Smooth muscle cell (in vitro differentiated cells): ENCODE measurements around the gene DNM3. TPM values are rescaled to one million over a fixed set of nuclear protein-coding genes. Genes with fewer than 3 reads are reported as not detected.

Source experiments
- DNase-seq: peaks from one replicate; lab custom pipeline; 2025; ENCODE audit not compliant: unreplicated experiment; lab: John Stamatoyannopoulos, UW
- H2AFZ ChIP-seq: fragments of 200-600 bp; sonication (generic); 2 replicates; pipeline ENCODE4 v1.6.0; 2016; ENCODE audit warnings: antibody characterized with exemption, low read depth, mild to moderate bottlenecking
- H3F3A ChIP-seq: fragments of 200-600 bp; sonication (generic); 2 replicates; pipeline ENCODE4 v1.6.0; 2017; ENCODE audit warnings: antibody characterized with exemption, low read depth
- H3K27ac ChIP-seq: fragments of 200-600 bp; sonication (generic); 2 replicates; pipeline ENCODE4 v1.5.1; 2016; ENCODE audit warnings: low read depth, mild to moderate bottlenecking
- H3K27me3 ChIP-seq: fragments of 200-600 bp; sonication (generic); 2 replicates; pipeline ENCODE4 v1.6.1; 2016; ENCODE audit warnings: low read depth, mild to moderate bottlenecking
- H3K36me3 ChIP-seq: fragments of 200-600 bp; sonication (generic); 2 replicates; pipeline ENCODE4 v1.5.1; 2016; ENCODE audit warnings: low read depth
- H3K4me1 ChIP-seq: fragments of 200-600 bp; sonication (generic); 2 replicates; pipeline ENCODE4 v1.5.1; 2016; ENCODE audit warnings: low read depth
- H3K4me2 ChIP-seq: fragments of 200-600 bp; sonication (generic); 2 replicates; pipeline ENCODE4 v1.6.0; 2016; ENCODE audit warnings: mild to moderate bottlenecking
- H3K4me3 ChIP-seq: fragments of 200-600 bp; sonication (generic); 2 replicates; pipeline ENCODE4 v1.5.1; 2016; ENCODE audit warnings: mild to moderate bottlenecking
- H3K79me2 ChIP-seq: fragments of 200-600 bp; sonication (generic); 2 replicates; pipeline ENCODE4 v1.6.0; 2016; ENCODE audit warnings: low read depth, mild to moderate bottlenecking
- H3K9ac ChIP-seq: fragments of 200-600 bp; sonication (generic); 2 replicates; pipeline ENCODE4 v1.6.0; 2016; ENCODE audit warnings: low read depth
- H3K9me3 ChIP-seq: fragments of 200-600 bp; sonication (generic); replicated peaks from 2 replicates; pipeline ENCODE4 v1.5.1; 2016; ENCODE audit warnings: low read depth
- H4K20me1 ChIP-seq: fragments of 200-600 bp; sonication (generic); 2 replicates; pipeline ENCODE4 v1.6.0; 2016; ENCODE audit warnings: low read depth
- CTCF ChIP-seq: fragments of 200-600 bp; sonication (generic); IDR thresholded peaks from 2 replicates; pipeline ENCODE4 v1.5.1; 2017; ENCODE audit warnings: borderline replicate concordance, mild to moderate bottlenecking, antibody characterized with exemption; ENCODE audit not compliant: insufficient read depth, poor library complexity, severe bottlenecking
- WGBS: methylation state at CpG from one replicate; pipeline ENCODE4 v1.1.7; 2016; ENCODE audit warnings: low lambda C conversion rate; 5-methylcytosine and 5-hydroxymethylcytosine counted together
- polyA plus RNA-seq: library from polyadenylated mRNA; unstranded; fragments of >200 nt; fragmentation: Nextera tagmentation; extraction: Ambion mirVana; gene quantifications from 2 replicates; pipeline ENCODE4 v1.2.1, GENCODE V29; 2016
- total RNA-seq: library from RNA; depleted of rRNA; stranded (reverse); fragments of >200 nt; gene quantifications from 2 replicates; pipeline ENCODE4 v1.2.3, GENCODE V29; 2014

Gene DNM3
- total and polyA plus RNA-seq, 2 experiments from 2014 or later = 1.7 to 3.0 TPM

DNA sequence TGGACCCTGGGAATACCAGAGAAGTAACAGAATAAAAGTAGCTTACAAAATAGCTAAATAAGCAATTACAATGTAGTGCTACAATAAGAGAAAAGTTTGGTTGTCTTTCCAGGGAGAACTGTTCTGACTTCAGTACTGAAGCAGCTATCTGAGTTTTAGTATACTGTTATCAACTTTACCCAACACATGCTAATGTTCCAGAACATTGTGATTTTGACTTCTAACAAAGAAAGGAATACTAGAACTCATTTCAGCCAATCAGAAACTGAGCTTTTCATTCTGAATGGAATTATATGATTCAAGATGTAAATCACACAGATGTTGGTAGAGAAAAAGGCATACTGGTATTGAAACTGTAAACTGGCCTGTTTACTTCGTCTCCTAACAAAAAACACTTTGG, 579.1 kb downstream of the DNM3 start, which contains the start of gene C1orf105:
Gene C1orf105, plus strand, starts transcription at position 301 of the 400 bp plus-strand sequence. CDS start 201 bp downstream, outside the sequence.
- H3K4me1 ChIP-seq = peaks cover 5% of the 10 kb centered on the region
- 100% methylated on average over 1 of the region's 1 CpG for WGBS

DNA sequence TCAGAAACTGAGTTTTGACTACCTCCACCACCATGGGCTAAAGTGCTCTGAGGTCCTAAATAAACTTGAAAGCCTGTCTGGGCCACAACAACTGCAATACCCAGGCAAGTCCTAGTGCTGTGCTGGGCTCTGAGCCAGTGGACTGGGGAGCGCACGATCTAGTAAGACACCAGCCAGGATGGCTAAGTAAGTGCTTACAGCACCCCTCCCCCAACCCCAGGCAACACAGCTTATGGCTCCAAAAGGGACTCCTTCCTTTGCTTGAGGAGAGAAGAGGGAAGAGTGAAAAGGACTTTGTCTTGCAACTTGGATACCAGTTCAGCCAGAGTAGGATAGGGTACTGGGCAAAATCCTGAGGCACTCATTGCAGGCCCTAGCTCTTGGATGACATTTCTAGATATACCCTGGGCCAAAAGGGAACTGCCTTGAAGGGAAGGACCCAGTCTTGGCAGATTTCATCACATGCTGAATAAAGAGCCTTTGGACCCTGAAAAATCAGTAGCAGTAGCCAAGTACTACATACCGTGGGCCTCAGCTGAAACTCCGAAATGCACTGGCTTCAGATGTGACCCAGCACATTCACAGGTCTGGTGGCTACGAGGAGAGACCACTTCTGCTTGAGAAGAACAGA, 580.8 kb downstream of the DNM3 start:
- no peaks in the 10 kb centered on the region for H4K20me1 ChIP-seq
- DNase-seq = no peak
- H3K36me3 ChIP-seq = no peaks in the 10 kb centered on the region
- H3K27ac ChIP-seq = no peak overlapping the region
- H3K4me3 ChIP-seq = no peak overlapping the region
- no peak for TF ChIP-seq CTCF
- H3K4me1 ChIP-seq = peaks cover 5% of the 10 kb centered on the region
- no peaks in the 10 kb centered on the region for H3F3A ChIP-seq
- no peak overlapping the region for H3K9ac ChIP-seq
- H3K4me2 ChIP-seq = no peak overlapping the region
- no peak overlapping the region for H2AFZ ChIP-seq
- H3K79me2 ChIP-seq = peaks cover 6% of the 10 kb centered on the region
- WGBS = 95% methylated on average over 5 of the region's 5 CpGs
- H3K27me3 ChIP-seq = no peaks in the 10 kb centered on the region
- no peaks in the 10 kb centered on the region for H3K9me3 ChIP-seq

More for the DNA sequence above, 579.1 kb downstream of the DNM3 start, which contains the start of gene C1orf105:
- TF ChIP-seq CTCF = no peak
- Histone ChIP-seq H3K9ac (no peak within 1 kb of the TSS), H3K36me3 (no peaks in the 10 kb centered on the region), H3K9me3 (no peaks in the 10 kb centered on the region), H2AFZ (no peak within 1 kb of the TSS), H3K4me2 (no peak within 1 kb of the TSS), H3K27me3 (no peaks in the 10 kb centered on the region), H3K79me2 (peaks cover 6% of the 10 kb centered on the region), H3K4me3 (no peak within 1 kb of the TSS), H4K20me1 (no peaks in the 10 kb centered on the region), H3K27ac (no peak within 1 kb of the TSS), H3F3A (no peaks in the 10 kb centered on the region)
- DNase-seq = no peak

- H3K4me1 ChIP-seq = peaks cover 5% of the 10 kb centered on the region
- no peak overlapping the region for H3K4me2 ChIP-seq
- H3K27ac ChIP-seq = no peak overlapping the region
- H3K27me3 ChIP-seq = no peaks in the 10 kb centered on the region
- WGBS = 88% methylated on average over 2 of the region's 2 CpGs
- TF ChIP-seq CTCF = no peak
- H3K79me2 ChIP-seq = peaks cover 12% of the 10 kb centered on the region
- DNase-seq = no peak
- no peaks in the 10 kb centered on the region for H4K20me1 ChIP-seq
- no peak overlapping the region for H2AFZ ChIP-seq
- H3K4me3 ChIP-seq = no peak overlapping the region
- H3K9ac ChIP-seq = no peak overlapping the region
- H3K9me3 ChIP-seq = no peaks in the 10 kb centered on the region
- H3K36me3 ChIP-seq = no peaks in the 10 kb centered on the region
- H3F3A ChIP-seq = no peaks in the 10 kb centered on the region
Observed at GRCh38 chr1:172423336-172423735, 582.0 kb downstream of the DNM3 start.

GRCh38 chr1:172425339-172425738, 584.0 kb downstream of the DNM3 start:
- Histone ChIP-seq H3K27me3 (no peaks in the 10 kb centered on the region), H3K9ac (no peak overlapping the region), H3K79me2 (peaks cover 20% of the 10 kb centered on the region), H3K4me3 (no peak overlapping the region), H3F3A (no peaks in the 10 kb centered on the region), H3K4me2 (no peak overlapping the region), H3K9me3 (no peaks in the 10 kb centered on the region), H3K27ac (no peak overlapping the region), H4K20me1 (no peaks in the 10 kb centered on the region), H3K36me3 (no peaks in the 10 kb centered on the region), H2AFZ (no peak overlapping the region), H3K4me1 (peaks cover 5% of the 10 kb centered on the region)
- no peak for DNase-seq
- WGBS = 97% methylated on average over 3 of the region's 3 CpGs
- no peak for TF ChIP-seq CTCF
